KOPT-K1 (cell line): ENCODE measurements around the gene RIBC2.

Experiments used
- H3K27ac ChIP-seq: fragments of 200-600 bp; sonication (generic); 2 replicates; pipeline ENCODE4 v1.5.1; 2016; ENCODE audit warnings: antibody characterized with exemption, mild to moderate bottlenecking, low read depth, low read length; ENCODE audit not compliant: poor library complexity, severe bottlenecking
- H3K36me3 ChIP-seq: fragments of 200-600 bp; sonication (generic); 2 replicates; pipeline ENCODE4 v1.5.1; 2017; ENCODE audit warnings: antibody characterized with exemption, mild to moderate bottlenecking, low read length, moderate library complexity; ENCODE audit not compliant: insufficient read depth
- H3K9me3 ChIP-seq: fragments of 200-600 bp; sonication (generic); 2 replicates; pipeline ENCODE4 v1.5.1; 2017; ENCODE audit warnings: antibody characterized with exemption, low read length, mild to moderate bottlenecking; ENCODE audit not compliant: insufficient read depth, poor library complexity, severe bottlenecking

The RIBC2 gene

DNA sequence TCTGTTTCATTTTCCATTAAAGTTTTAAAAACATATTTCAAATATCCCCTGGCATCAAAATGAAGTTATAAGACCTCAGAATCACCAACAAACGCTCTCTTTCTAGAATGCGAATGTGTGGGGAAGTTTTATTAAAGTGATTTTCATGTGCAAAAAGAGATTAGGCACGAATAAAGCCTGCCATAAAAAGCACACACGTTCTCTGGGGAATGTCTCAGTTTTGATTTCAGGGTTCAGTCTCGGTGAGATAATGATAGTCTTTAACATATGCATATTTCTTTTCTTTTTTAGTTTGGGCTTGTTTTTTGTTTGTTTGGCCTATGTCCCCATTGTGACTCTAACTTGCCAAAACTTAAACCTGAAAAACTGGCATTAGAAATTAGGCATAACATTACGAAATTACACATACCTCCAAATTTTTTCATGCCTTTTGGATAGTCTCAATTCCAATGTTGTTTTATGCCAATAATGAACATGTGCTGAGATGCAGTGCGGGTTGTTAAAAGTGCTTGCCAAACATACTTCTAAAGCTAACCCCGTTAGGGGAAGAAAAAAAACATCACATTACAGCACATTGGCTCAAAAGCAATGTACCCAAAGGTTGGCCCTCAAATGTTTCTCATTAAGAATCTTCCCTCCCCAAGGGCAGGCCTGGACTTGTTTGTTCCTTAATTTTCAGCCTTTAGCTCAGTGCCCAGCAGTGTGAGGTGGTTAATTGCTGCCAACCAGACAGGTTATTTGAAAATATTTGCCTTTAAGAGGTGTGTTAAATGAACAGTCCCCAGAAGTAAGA lies 56.0 kb downstream of the RIBC2 start:
- Histone ChIP-seq H3K27ac (no peak overlapping the region), H3K9me3 (no peaks in the 10 kb centered on the region), H3K36me3 (no peaks in the 10 kb centered on the region)

DNA sequence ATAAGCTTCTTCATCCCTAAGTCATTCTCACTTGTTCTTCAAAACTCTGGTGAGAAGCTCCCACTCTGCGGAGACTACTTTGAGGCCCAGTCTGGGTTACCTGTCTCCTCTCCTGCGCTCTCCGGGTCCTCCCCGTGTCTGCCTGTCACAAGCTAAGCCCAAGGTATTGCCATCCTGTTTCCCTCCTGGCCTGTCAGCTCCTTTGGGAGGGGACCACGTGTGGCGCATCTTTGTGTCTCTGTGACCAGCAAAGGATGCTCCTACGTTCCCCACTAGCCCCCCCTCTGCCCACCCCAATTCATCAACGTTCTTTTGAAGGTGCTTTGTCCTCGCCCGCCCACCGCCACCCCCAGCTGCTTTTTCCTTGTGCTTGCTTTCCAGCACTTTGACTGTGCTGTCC lies 57.4 kb downstream of the RIBC2 start:
- Histone ChIP-seq H3K27ac (no peak overlapping the region), H3K36me3 (no peaks in the 10 kb centered on the region), H3K9me3 (no peaks in the 10 kb centered on the region)

DNA sequence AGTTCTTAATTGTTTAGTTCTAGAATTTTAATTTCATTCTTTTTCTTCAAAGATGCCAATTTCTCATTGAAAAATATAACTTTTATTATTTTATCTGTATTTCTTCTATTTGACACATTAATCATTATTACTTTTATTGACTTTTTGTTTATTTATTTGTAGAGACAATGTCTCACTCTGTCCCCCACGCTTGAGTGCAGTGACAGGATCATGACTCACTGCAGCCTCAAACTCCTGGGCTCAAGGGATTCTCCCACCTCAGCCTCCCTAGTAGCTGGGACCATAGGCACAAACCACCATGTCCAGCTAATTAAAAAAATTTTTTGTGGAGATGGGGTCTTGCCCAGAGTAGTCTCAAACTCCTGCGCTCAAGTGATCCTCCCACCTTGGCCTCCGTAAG lies 58.9 kb downstream of the RIBC2 start:
- H3K27ac ChIP-seq: no peak overlapping the region

DNA sequence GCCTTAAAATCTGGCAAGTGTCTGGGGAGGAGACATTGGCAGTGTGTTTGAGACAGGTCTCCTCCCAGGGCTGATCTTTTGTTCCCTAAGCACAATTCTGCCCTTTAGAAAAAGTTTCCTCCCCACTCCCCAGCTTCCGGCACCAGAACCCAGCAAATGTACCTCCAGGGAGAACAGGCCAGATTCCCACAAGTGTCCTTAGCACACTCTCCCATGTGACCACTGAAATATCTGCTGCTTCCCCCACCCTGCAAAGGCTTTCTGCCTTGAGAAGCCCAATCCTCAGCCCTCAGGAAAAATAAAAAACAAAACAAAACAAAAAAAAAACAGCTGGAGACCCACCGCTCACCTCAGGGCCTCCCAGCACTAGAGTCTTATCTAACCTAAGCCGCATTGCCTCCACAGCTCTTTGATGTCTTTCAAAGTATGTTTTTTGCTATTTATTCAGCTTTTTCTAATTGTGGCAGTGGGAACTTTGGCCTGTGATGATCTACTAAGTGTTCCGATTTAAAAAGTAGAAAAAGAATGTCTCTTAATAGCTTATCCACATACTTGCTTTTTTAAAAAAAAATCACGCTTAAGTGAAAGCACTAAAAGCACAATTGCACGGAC lies 60.2 kb downstream of the RIBC2 start:
- Histone ChIP-seq H3K27ac (no peak overlapping the region), H3K9me3 (no peaks in the 10 kb centered on the region), H3K36me3 (no peaks in the 10 kb centered on the region)

More for the DNA sequence above, 58.9 kb downstream of the RIBC2 start:
- H3K36me3 ChIP-seq: no peaks in the 10 kb centered on the region
- H3K9me3 ChIP-seq: no peaks in the 10 kb centered on the region

DNA sequence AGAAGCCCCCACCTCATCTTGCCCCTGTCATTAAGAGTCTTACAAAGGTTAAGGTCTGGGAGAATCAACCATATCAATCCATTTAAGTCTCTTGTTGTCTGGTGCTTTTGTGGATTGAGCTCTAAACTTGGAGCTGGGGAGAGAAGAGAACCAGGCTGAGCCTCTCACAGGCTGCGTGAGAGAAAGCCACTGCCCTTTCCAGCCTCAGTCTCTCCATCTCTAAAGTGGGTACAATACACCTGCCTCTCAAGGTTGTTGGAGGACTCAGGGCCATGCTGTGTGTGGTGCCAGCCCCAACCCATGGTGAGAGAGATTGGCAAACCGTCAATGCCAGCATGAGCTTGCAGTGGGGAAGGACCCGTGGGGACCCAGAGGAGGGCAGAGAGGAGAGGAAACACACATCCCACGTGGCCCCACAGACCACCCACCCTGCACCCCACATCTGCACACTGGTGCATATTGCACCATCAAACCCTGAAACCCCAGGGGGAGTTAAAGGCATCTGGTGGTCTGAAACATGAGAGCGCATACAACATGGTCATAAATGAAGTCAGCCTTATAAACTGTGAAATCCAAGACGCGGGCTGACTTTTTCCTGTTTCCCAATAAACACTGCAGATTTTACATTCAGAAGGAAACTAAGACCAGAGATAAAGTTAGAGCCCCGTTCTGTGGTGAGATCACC lies 61.7 kb downstream of the RIBC2 start:
- Histone ChIP-seq H3K9me3 (no peaks in the 10 kb centered on the region), H3K36me3 (no peaks in the 10 kb centered on the region), H3K27ac (no peak overlapping the region)

DNA sequence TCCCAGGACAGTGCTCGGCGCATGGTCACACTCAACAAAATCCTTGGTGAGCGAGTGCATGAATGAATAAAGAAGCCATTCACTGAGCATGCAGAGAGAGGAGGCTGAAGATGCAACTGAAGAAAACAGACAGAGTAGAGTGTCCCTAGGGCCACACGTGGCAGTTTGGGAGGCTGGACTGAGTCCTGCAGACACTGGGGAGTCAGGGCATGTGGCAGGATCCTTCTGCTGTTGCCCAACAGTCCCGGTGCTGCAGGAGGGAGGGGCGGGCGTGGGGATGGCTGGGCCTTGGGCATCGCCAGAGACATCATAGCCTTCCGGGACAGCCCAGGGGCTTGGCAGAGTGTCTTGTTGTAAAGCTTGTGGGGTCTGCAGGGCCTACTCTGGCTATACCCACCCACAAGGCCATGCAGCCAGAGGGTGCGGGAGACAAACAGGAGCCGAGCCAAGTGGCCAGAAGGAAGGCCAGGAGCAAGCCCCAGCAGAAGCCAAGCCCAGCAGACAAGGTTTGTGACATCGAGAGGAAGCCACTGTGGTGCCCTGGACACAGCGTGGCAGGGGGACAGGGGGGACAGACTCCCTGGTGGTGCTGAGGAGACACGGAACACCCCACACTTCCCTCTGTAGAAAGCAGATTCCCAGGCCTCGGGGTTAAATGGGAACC lies 62.5 kb downstream of the RIBC2 start:
- no peak overlapping the region for H3K27ac ChIP-seq
- H3K36me3 ChIP-seq: no peaks in the 10 kb centered on the region

DNA sequence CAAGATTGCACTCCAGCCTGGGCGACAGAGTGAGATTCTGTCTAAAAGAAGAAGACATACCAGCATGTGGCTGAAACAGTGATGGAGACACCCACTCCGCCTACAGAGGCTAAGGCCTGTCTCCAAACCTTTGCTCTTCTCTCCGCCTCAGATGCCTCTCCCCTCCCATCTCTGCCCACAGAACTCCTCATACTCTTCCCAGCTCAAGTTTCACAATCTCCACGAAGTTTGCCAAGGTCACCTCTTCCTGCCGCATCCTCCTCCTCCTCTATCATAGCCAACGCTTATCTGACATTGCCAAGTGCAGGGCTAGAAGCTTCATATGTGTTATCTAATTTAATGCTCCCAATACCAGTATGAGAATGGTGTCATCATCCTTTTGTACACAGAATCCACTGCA lies 63.3 kb downstream of the RIBC2 start:
- H3K9me3 ChIP-seq: peaks cover 7% of the 10 kb centered on the region
- no peak overlapping the region for H3K27ac ChIP-seq

More for the DNA sequence above, 62.5 kb downstream of the RIBC2 start:
- H3K9me3 ChIP-seq: peaks cover 5% of the 10 kb centered on the region

DNA sequence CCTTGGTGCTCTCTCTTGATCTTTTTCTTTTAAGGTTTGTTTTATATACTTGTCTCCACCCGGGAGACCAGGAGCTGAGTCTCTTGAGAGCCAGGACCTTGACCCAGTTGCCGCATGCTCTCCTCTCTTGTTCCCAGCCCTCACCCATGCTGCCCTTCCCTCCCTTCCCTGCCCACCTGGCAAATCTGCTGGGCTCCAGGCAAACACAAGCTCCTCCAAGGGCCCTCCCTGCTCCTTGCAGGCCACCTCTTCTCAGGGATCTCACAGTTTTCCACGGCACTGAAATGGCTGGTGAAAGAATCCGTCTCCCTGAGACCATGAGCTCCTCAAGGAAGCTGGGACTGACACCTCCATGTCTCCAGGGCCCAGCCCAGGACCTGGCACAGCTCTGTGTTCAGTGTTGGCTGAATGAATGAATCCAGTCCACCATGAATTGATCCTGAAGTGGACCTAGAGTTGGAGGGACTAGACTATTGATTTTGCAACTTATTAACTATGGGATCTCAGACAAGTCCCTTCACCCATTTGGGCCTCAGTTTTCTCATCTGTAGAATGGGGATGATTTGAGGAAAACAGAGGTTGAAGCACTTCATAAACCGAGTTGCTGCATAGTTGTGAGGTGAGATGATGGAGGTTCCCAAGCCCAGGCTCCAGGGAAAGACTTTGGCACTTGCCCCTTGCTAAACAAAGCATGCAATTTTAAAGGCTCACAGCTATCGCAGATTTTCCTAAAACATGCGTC lies 64.0 kb downstream of the RIBC2 start:
- no peak overlapping the region for H3K27ac ChIP-seq
- peaks cover 7% of the 10 kb centered on the region for H3K9me3 ChIP-seq
- no peaks in the 10 kb centered on the region for H3K36me3 ChIP-seq

More for the DNA sequence above, 63.3 kb downstream of the RIBC2 start:
- no peaks in the 10 kb centered on the region for H3K36me3 ChIP-seq

DNA sequence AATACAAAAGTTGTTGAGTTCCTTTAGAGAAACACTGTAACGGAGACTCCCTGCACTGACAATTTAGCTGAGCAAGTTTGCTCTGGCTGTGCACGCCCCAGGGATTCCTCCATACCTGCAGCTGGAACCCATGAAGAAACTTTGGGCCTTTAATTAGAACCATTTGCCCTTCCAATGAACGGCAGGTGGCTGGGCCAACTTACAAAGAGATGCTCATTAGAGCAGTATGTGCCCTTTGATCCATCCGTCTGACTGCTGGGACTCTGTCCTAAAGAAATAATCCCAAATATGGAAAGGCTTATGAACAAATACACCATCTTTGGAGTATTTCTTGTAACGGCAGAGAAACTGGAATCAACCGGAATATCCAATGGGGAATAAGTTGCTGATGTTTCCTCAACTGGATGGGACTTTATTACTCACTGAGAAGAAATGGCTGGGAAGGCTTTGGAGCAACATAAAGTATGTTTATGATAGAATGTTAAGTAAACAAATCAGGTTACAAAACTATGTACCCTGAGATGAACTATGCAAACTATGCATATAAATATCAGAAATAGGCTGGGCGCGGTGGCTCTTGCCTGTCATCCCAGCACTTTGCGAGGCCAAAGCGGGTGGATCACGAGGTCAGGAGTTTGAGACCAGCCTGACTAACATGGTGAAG lies 64.7 kb downstream of the RIBC2 start:
- H3K9me3 ChIP-seq: peaks cover 7% of the 10 kb centered on the region
- H3K36me3 ChIP-seq: no peaks in the 10 kb centered on the region
- no peak overlapping the region for H3K27ac ChIP-seq

DNA sequence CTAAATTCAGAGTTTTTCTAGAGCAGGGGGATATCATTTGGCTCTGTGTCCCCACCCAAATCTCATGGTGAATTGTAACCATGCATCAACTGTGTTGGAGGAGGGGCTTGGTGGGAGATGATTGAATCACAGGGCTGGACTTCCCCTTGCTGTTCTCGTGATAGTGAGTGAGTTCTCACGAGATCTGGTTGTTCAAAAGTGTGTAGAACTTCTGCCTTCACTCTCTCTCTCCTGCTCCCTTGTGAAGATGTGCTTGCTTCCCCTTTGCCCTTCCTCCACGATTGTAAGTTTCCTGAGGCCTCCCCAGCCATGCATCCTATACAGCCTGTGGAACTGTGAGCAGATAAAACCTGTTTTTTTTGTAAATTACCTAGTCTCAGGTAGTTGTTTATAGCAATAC lies 67.2 kb downstream of the RIBC2 start:
- H3K36me3 ChIP-seq: no peaks in the 10 kb centered on the region
- peaks cover 7% of the 10 kb centered on the region for H3K9me3 ChIP-seq
- H3K27ac ChIP-seq: no peak overlapping the region

DNA sequence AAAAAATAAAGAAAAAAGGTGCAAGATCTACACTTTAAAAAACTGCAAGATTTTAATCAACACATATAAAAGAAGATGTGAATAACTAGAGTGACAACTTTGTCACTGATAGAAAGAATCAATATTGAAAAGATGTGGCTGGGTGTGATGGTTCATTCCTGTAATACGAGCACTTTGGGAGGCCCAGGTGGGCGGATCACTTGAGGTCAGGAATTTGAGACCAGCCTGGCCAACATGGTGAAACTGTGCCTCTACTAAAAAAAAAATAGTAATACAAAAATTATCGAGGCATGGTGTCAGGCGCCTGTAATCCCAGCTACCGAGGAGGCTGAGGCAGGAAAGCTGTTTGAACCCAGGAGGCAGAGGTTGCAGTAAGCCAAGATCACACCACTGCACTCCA lies 68.2 kb downstream of the RIBC2 start:
- Histone ChIP-seq H3K27ac (no peak overlapping the region), H3K9me3 (peaks cover 11% of the 10 kb centered on the region), H3K36me3 (no peaks in the 10 kb centered on the region)
